ENCODE results near the gene WNT10A.

Gene WNT10A

DNA sequence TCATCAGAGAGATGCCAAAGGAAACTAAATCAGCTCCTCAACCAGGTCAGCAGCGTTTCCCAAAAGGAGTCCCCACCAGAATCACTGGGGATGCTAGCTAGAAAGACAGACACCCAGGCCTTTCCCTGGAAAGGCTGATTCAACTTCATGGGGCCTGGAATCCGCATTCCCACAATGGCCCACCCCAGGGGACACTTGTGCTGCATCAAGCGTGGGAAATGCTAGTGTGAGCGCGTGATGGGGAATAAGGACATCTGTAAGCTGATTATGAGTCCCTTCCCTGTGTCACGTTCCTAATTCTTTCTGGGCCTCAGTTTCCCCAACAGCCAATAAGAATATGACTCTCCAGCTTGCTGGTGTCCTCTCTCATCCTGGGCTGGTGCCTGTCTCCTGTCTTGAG is 2.2 kb upstream of the WNT10A start:
- DNase-seq = no peak

GRCh38 chr2:218878926-218879761 is 1.5 kb upstream of the WNT10A start:
- DNase-seq = no peak

GRCh38 chr2:218879776-218880101 is 913 bp upstream of the WNT10A start:
- DNase-seq = no peak

- DNase-seq = no peak
Observed at GRCh38 chr2:218880859-218881594, 375 bp downstream of the WNT10A start.

- no peak for DNase-seq
Observed at GRCh38 chr2:218881744-218882460, 1.2 kb downstream of the WNT10A start.

- DNase-seq = no peak
Observed at GRCh38 chr2:218882461-218882816, 1.8 kb downstream of the WNT10A start.

GRCh38 chr2:218882866-218883366 is 2.3 kb downstream of the WNT10A start:
- no peak for DNase-seq

DNA sequence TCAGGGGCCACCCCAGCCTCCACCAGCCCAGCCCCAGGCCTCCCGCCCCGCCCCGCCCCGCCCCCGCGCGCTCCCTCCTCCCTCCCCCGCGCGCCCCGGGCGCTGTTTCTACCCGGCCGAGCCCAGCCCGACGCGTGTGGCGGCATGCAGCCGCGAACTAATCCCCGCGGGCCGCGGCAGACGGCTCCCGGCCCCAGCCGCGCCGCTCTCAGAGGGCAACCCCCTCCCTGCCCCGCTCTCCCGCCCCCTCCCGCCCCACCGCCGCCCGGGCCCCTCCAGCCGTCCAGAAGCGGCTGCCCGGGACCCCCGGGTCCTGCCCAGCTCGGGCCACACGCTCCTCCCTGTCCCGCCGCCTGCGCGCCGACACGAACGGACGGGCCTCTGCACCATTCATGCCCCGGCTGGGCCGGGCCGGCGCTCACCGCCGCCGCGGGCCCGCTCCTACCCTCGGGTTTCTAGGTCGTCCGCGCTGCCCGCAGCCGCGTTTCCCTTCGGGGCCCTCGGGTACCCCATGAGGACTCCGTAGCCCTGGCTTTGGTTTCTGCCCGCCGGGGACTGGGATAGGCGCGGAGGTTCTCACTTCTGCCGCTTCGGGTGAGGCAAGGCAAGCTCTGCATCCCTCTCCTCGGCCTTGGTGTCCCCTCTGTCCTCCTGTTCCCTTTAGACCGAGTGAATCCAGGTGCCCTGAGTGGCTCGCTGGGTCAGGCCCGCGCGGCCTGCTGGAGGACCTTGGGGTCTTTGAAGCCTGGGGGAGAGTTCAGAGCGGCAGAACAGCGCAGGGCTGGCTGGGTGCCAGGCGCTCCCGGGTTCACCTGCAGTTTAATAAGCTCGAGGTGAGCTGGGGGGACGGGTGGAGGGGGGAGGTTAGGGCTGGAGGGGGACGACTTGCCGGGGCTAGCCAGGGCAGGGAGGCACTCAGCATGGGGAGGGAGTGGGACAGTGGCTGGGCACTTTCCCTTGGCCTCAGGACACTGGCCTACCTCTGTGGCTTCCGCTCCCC is 3.1 kb downstream of the WNT10A start:
- no peak for DNase-seq

DNA sequence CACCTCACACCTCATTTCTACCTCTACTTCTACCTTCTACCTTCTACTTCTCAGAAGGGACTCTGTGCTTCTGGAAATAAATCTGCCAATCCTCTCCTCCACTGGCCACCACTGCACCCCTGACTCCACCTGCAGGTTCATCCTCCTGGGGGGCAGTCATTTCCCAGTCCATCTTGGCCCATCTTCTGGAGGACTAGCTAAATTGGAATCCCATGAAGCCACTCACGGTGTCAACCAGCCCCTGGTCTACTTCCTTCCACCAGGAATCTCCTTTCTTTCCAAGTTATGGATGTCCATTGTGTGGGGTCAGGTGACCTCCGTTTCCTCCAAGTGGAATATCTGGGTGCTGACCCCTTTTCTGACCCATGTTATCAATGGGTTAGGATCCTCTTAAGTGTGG is 3.9 kb downstream of the WNT10A start:
- no peak for DNase-seq

DNA sequence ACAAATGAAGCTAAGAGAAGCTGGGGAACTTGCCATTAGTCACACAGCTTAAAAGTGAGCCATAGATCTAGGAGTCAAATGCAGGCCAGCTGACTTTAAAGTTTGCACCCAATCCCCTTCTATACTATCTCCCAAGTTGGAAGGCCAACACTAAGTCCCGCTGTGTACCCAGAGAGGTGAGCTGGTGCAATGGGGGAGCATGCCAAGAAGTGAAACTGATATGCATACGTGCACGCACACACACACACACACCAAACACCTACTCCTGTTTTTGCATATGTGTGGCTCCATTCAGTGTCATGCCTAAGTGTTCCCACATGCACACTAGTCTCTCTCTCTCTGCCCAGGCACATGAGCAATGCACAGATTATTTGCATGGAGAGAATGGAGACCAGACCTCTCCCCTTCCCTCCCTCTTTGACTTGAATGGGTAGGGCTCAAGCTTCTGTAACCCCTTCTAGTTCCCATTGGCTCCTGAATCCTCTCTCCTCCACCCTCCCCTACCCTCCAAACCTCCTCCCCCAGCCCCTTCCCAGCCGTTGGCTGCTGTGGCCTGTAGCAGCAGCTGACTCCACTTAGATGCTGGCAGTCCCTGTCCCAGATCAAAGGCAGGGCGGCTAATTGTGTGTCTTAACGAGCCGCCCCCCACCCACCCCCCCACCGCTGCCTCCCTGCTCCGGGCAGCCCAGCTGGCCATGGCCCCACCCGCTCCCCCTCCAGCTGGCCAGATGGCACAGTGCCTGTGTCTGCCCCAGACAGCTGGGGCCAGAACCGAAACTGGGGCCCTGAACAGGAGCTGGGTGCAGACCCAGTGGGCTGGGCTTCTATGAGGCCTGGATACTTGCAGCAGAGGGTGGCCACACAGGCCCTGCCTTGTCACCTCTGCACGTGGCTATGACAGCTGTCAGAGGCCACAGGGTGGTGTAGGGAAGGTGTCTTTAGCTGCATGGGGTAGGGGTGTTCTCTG is 5.6 kb downstream of the WNT10A start:
- DNase-seq = no peak

- DNase-seq = no peak
Observed at GRCh38 chr2:218887079-218887478, 6.4 kb downstream of the WNT10A start.

DNA sequence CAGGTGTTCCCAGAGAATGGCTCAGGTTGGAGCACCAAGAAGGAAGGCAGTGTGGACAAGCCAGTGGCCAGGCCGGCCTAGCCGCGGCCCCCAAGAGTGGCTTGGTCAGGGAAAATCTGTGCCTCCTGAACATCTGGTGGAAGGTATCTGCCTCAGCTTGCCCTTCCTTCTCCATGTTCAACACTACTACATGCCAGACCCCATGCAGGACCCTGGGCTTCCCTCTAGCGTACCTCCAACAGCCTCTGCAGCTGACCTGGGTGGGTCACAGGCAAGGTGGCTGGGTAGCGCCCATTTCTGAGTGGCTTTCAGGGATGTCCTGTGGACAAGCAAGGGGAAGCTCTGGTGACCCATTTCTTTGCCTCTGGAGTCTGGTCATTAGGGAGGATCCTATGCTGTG is 7.7 kb downstream of the WNT10A start:
- DNase-seq = no peak

DNA sequence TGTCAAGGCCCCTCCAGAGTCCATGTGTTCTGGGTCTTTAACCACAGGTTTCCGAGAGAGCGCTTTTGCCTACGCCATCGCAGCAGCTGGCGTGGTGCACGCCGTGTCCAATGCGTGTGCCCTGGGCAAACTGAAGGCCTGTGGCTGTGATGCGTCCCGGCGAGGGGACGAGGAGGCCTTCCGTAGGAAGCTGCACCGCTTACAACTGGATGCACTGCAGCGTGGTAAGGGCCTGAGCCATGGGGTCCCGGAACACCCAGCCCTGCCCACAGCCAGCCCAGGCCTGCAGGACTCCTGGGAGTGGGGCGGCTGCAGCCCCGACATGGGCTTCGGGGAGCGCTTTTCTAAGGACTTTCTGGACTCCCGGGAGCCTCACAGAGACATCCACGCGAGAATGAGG is 9.3 kb downstream of the WNT10A start:
- no peak for DNase-seq

DNA sequence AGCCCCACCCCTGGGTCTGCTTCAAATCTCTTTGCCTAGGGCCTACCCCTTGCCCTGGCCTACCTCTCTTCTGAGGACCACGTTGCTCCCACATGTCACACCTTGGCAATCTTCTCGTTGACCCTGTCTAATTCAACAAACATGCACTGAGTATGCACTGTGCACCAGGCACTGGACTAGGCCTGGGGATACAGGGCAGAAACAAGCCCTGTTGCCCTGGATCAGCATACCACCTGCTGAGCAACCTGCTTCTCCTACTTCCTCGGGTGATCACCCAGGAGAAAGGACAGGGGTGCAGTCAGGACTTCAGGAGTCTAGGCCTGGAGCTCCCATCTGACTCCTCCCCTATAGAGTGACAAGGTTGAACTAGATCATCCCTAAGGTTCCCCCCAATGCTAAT is 9.7 kb downstream of the WNT10A start:
- no peak for DNase-seq

DNA sequence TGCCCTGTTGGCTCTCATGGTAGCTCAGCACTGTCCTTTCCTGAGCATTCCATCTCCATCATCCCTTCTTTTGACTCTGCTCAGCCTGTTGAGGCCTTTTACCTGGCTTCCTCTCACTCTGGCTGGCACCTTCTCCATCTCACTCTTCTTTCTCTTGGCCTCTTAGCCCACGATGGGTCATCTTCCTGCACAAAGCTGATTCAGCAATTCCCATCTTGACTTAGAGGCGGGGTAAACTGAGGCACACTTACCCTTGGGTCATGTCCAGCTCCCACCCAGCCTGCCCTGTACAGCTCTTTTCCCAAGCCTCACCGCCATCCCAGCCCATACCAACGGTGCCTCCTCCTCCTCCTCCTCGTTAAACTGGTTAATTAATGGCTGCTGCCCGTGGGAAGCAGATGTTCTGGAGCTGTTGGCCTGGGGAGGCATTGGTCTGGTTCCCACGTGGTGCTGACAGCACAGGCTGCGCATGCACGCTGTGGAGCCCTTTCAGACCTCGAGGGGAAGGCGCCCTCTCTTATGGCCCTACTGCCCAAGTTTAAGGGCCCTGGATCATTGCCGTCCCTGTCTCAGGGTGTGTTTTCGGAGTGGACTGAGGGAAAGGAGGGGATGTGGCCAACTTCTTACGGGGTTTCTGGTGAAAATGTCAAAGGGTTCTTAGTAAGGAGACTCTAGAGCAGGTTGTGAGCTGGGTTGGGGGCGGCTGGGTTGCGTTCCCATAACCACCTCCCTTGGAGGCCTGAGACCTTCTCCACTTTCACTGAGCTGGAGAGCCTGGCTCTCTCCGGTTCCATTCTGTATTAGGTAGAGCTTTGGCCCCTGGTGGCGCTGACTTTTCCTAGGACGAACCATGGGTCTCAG is 10.9 kb downstream of the WNT10A start:
- DNase-seq = no peak

- DNase-seq = peak; percentile 89
Observed at GRCh38 chr2:218892693-218893348, 12.2 kb downstream of the WNT10A start.

GRCh38 chr2:218893349-218894150 is 12.9 kb downstream of the WNT10A start:
- DNase-seq = peak; percentile 62

- DNase-seq = peak; percentile 58
Observed at GRCh38 chr2:218894151-218894879, 13.7 kb downstream of the WNT10A start.
